Mesenchymal stem cell (in vitro differentiated cells and primary cell): ENCODE measurements around the gene NFASC.
A peak's percentile ranks its signal among the peaks of the same experiment; 100 is the strongest.

Experiments
- DNase-seq: peaks from one replicate; pipeline ENCODE4 v3.0.0-alpha.2; 2013
- H2AFZ ChIP-seq: one replicate; pipeline ENCODE4 v1.6.1; 2013; ENCODE audit warnings: low read depth, mild to moderate bottlenecking, control low read depth, inconsistent platforms, low read length, moderate library complexity
- H2AK5ac ChIP-seq: 2 replicates; pipeline ENCODE4 v1.6.1; 2013; ENCODE audit warnings: low read length, moderate library complexity, mild to moderate bottlenecking, inconsistent platforms; ENCODE audit not compliant: severe bottlenecking
- H2BK120ac ChIP-seq: one replicate; pipeline ENCODE4 v1.6.1; 2013; ENCODE audit warnings: low read depth, mild to moderate bottlenecking, inconsistent platforms, low read length, moderate library complexity
- H2BK12ac ChIP-seq, 2 experiments: one replicate each; pipeline ENCODE4 v1.6.1; 2013; ENCODE audit warnings: inconsistent platforms in 2 of 2, low read length in 2 of 2, mild to moderate bottlenecking in 2 of 2, moderate library complexity in 2 of 2, control low read depth in 1 of 2
- H2BK15ac ChIP-seq: one replicate; pipeline ENCODE4 v1.6.1; 2013; ENCODE audit warnings: mild to moderate bottlenecking, low read depth, inconsistent platforms; ENCODE audit not compliant: poor library complexity, severe bottlenecking
- H2BK5ac ChIP-seq: 2 replicates; pipeline ENCODE4 v1.6.1; 2013; ENCODE audit warnings: low read depth, mild to moderate bottlenecking, low read length, control low read depth, inconsistent platforms; ENCODE audit not compliant: poor library complexity, severe bottlenecking
- H3K14ac ChIP-seq, 2 experiments: one replicate each; pipeline ENCODE4 v1.6.1; 2013; ENCODE audit warnings: inconsistent platforms in 2 of 2, low read length in 2 of 2, control low read depth in 1 of 2, mild to moderate bottlenecking in 1 of 2, moderate library complexity in 1 of 2
- H3K18ac ChIP-seq, 2 experiments: one replicate each; pipeline ENCODE4 v1.6.1; 2013; ENCODE audit warnings: inconsistent platforms in 2 of 2, low read length in 2 of 2, control low read depth in 1 of 2, low read depth in 1 of 2, mild to moderate bottlenecking in 1 of 2
- H3K23ac ChIP-seq, 2 experiments: one replicate each; pipeline ENCODE4 v1.6.1; 2013; ENCODE audit warnings: inconsistent platforms in 2 of 2, low read length in 2 of 2, mild to moderate bottlenecking in 2 of 2, moderate library complexity in 2 of 2, control low read depth in 1 of 2
- H3K27ac ChIP-seq: 2 replicates; pipeline ENCODE4 v1.5.1; 2013; ENCODE audit warnings: mild to moderate bottlenecking, moderate library complexity, low read length, control low read depth, inconsistent platforms; ENCODE audit not compliant: poor library complexity, severe bottlenecking
- H3K27me3 ChIP-seq, 2 experiments: 2 replicates each; pipeline versions ENCODE4 v1.6.1 to v1.7.0; 2013; ENCODE audit warnings: low read length in 2 of 2, mild to moderate bottlenecking in 2 of 2, moderate library complexity in 2 of 2, control low read depth in 1 of 2, inconsistent platforms in 1 of 2; ENCODE audit not compliant: control insufficient read depth in 1 of 2, insufficient read depth in 1 of 2
- H3K36me3 ChIP-seq, 2 experiments: 2 replicates each; pipeline versions ENCODE4 v1.6.1 to v1.7.0; 2013; ENCODE audit warnings: low read length in 2 of 2, control low read depth in 1 of 2, inconsistent platforms in 1 of 2, low read depth in 1 of 2, mild to moderate bottlenecking in 1 of 2; ENCODE audit not compliant: insufficient read depth in 2 of 2, control insufficient read depth in 1 of 2
- H3K4ac ChIP-seq, 2 experiments: one replicate each; pipeline ENCODE4 v1.6.1; 2013; ENCODE audit warnings: inconsistent platforms in 2 of 2, low read length in 2 of 2, mild to moderate bottlenecking in 2 of 2, moderate library complexity in 2 of 2, control low read depth in 1 of 2, low read depth in 1 of 2
- H3K4me1 ChIP-seq: 2 replicates; pipeline ENCODE4 v1.6.1; 2013; ENCODE audit warnings: low read depth, low read length, control low read depth; ENCODE audit not compliant: control insufficient read depth, insufficient read depth
- H3K4me2 ChIP-seq: 2 replicates; pipeline ENCODE4 v1.6.1; 2013; ENCODE audit warnings: low read length, mild to moderate bottlenecking, inconsistent platforms; ENCODE audit not compliant: poor library complexity, severe bottlenecking
- H3K4me3 ChIP-seq, 2 experiments: 2 replicates each; pipeline versions ENCODE4 v1.5.1 to v1.7.0; 2013; ENCODE audit warnings: low read length in 2 of 2, mild to moderate bottlenecking in 2 of 2, control low read depth in 1 of 2, low read depth in 1 of 2; ENCODE audit not compliant: insufficient read depth in 1 of 2
- H3K79me1 ChIP-seq: replicated peaks from 2 replicates; pipeline ENCODE4 v1.6.1; 2013; ENCODE audit warnings: mild to moderate bottlenecking, control low read depth, low read length, inconsistent platforms; ENCODE audit not compliant: poor library complexity, severe bottlenecking
- H3K9ac ChIP-seq: 2 replicates; pipeline ENCODE4 v1.7.0; 2013; ENCODE audit warnings: mild to moderate bottlenecking, low read length, moderate library complexity
- H3K9me3 ChIP-seq: 2 replicates; pipeline ENCODE4 v1.7.0; 2013; ENCODE audit warnings: mild to moderate bottlenecking, low read length; ENCODE audit not compliant: control insufficient read depth
- H4K8ac ChIP-seq: one replicate; pipeline ENCODE4 v1.6.1; 2013; ENCODE audit warnings: inconsistent platforms, mild to moderate bottlenecking, low read length, moderate library complexity
- H4K91ac ChIP-seq: one replicate; pipeline ENCODE4 v1.6.1; 2013; ENCODE audit warnings: mild to moderate bottlenecking, low read length, inconsistent platforms
- WGBS: methylation state at CpG from one replicate; pipeline ENCODE4 v1.1.7; 2013; ENCODE audit warnings: mixed read lengths; 5-methylcytosine and 5-hydroxymethylcytosine counted together

The NFASC gene

DNA sequence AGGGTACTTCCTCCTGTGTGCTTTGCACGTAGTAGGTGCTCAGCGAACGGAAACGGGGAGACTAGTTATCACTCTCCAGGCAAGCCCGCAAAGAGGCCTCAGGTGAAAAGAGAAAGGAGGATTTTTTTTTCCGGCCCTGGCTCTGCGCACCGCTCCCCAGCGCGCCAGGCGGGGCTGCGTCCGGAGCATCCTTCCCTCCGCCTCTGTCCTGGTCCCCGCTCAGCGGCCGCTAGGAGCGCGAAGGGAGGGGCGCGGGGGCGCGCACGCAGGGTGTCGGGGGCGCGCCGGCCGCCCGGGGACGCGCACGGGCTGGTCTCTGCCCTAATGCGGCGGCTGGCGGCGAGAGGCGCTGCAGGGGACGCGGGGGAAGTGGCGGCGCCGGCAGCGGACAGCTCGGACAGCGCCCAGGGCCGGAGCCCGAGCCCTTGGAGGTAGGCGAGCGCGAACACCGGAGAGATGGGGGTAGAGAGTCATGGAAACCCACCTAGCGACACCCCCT, 42.3 kb upstream of the NFASC start:
- peak; percentile 9 for DNase-seq

DNA sequence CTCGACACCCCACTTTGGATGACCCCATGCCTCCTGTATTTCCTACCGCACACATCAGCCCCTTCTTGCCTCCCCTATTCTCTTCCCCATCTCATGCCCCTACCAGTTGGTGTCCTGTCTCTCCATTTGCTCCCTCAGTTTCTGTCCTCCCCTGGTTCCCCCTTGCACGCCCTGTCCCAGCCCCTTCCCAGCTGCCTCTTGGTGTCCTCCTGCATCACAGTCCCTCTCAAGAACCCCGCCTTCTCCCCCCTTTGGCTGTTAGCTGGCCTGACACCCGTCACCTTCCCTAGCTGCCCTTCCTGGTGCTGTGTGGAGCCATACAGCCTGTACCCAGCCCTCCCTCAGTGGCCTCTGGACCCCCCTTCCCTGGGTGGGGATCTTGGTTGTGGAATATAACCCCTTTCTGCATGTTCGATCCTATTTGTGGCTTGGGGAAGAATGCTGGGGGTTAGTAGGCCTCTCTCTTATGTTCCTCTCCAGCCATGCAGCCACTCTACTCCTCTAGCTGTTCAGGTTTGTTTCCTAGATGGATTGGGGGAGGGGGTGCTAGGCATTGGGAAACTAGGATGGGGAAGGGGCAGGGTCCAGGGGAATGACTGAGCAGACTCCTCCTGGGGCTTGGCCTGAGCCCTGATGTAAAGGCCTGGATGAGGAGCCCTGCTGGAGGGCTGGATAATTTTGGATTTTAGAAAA, 41.4 kb upstream of the NFASC start:
- H3K27me3 ChIP-seq = peaks cover 17 to 74% of the 10 kb centered on the region in 2 experiments
- peak overlapping the region; percentile 84 for H3K9ac ChIP-seq
- H3K4me2 ChIP-seq = no peak overlapping the region
- H3K36me3 ChIP-seq = no peaks in the 10 kb centered on the region
- H3K4ac ChIP-seq = no peak overlapping the region
- H2AK5ac ChIP-seq = no peak overlapping the region
- WGBS = 33% methylated on average over 4 of the region's 6 CpGs
- no peak overlapping the region for H4K8ac ChIP-seq
- H3K14ac ChIP-seq = no peak overlapping the region
- H3K9me3 ChIP-seq = no peaks in the 10 kb centered on the region
- no peak overlapping the region for H3K18ac ChIP-seq
- DNase-seq = no peak
- H3K4me1 ChIP-seq = peaks cover 6% of the 10 kb centered on the region
- H3K27ac ChIP-seq = no peak overlapping the region
- H3K23ac ChIP-seq = no peak overlapping the region
- H2BK12ac ChIP-seq = no peak overlapping the region
- no peaks in the 10 kb centered on the region for H3K79me1 ChIP-seq
- H2AFZ ChIP-seq = no peak overlapping the region
- H2BK120ac ChIP-seq = no peak overlapping the region
- no peak overlapping the region for H2BK5ac ChIP-seq
- no peak overlapping the region for H4K91ac ChIP-seq
- H2BK15ac ChIP-seq = no peak overlapping the region
- peak overlapping the region in 1 of 2 experiments; percentile 88 for H3K4me3 ChIP-seq

More for the DNA sequence above, 42.3 kb upstream of the NFASC start:
- Histone ChIP-seq H2BK5ac (no peak overlapping the region), H3K14ac (no peak overlapping the region), H3K4me2 (peak overlapping the region; percentile 37), H2AFZ (no peak overlapping the region), H3K23ac (no peak overlapping the region), H3K4me1 (peaks cover 6% of the 10 kb centered on the region), H3K9me3 (no peaks in the 10 kb centered on the region), H4K91ac (no peak overlapping the region), H3K4ac (no peak overlapping the region), H3K9ac (peak overlapping the region; percentile 84), H4K8ac (no peak overlapping the region), H3K4me3 (peak overlapping the region in 1 of 2 experiments; percentile 88), H3K27ac (no peak overlapping the region), H2BK15ac (no peak overlapping the region), H2AK5ac (no peak overlapping the region), H2BK12ac (no peak overlapping the region), H3K18ac (no peak overlapping the region), H3K27me3 (peaks cover 25 to 73% of the 10 kb centered on the region in 2 experiments), H3K79me1 (no peaks in the 10 kb centered on the region), H3K36me3 (no peaks in the 10 kb centered on the region), H2BK120ac (no peak overlapping the region)
- WGBS = 5% methylated on average over 21 of the region's 53 CpGs

GRCh38 chr1:204830747-204831146, 39.9 kb upstream of the NFASC start:
- H3K14ac ChIP-seq = no peak overlapping the region
- no peak overlapping the region for H3K18ac ChIP-seq
- DNase-seq = no peak
- 73% methylated on average over 7 of the region's 8 CpGs for WGBS
- no peak overlapping the region for H4K8ac ChIP-seq
- no peak overlapping the region for H2BK15ac ChIP-seq
- H2BK120ac ChIP-seq = no peak overlapping the region
- peak overlapping the region in 1 of 2 experiments; percentile 88 for H3K4me3 ChIP-seq
- H2BK5ac ChIP-seq = no peak overlapping the region
- no peak overlapping the region for H3K23ac ChIP-seq
- H3K27me3 ChIP-seq = peaks cover 2 to 69% of the 10 kb centered on the region in 2 experiments
- no peaks in the 10 kb centered on the region for H3K79me1 ChIP-seq
- no peak overlapping the region for H3K27ac ChIP-seq
- H3K36me3 ChIP-seq = peaks cover 0 to 9% of the 10 kb centered on the region in 2 experiments
- no peak overlapping the region for H3K4ac ChIP-seq
- H4K91ac ChIP-seq = no peak overlapping the region
- no peaks in the 10 kb centered on the region for H3K9me3 ChIP-seq
- peaks cover 6% of the 10 kb centered on the region for H3K4me1 ChIP-seq
- H3K9ac ChIP-seq = peak overlapping the region; percentile 84
- H2BK12ac ChIP-seq = no peak overlapping the region
- H2AK5ac ChIP-seq = no peak overlapping the region
- H2AFZ ChIP-seq = no peak overlapping the region
- no peak overlapping the region for H3K4me2 ChIP-seq

- no peak overlapping the region for H3K9ac ChIP-seq
- H2BK12ac ChIP-seq = no peak overlapping the region
- DNase-seq = no peak
- H3K79me1 ChIP-seq = no peaks in the 10 kb centered on the region
- no peak overlapping the region for H3K4me2 ChIP-seq
- H3K9me3 ChIP-seq = no peaks in the 10 kb centered on the region
- H3K14ac ChIP-seq = no peak overlapping the region
- no peak overlapping the region for H3K27ac ChIP-seq
- no peak overlapping the region for H3K23ac ChIP-seq
- no peak overlapping the region for H3K18ac ChIP-seq
- no peak overlapping the region for H3K4ac ChIP-seq
- H2AFZ ChIP-seq = no peak overlapping the region
- H4K8ac ChIP-seq = no peak overlapping the region
- no peak overlapping the region for H2BK5ac ChIP-seq
- H2BK15ac ChIP-seq = no peak overlapping the region
- H3K36me3 ChIP-seq = peaks cover 0 to 13% of the 10 kb centered on the region in 2 experiments
- no peak overlapping the region for H2AK5ac ChIP-seq
- H3K4me1 ChIP-seq = peaks cover 6% of the 10 kb centered on the region
- no peak overlapping the region for H2BK120ac ChIP-seq
- H3K4me3 ChIP-seq = no peak overlapping the region
- no peak overlapping the region for H4K91ac ChIP-seq
- H3K27me3 ChIP-seq = peaks cover 0 to 65% of the 10 kb centered on the region in 2 experiments
- WGBS = 40% methylated on average over 3 of the region's 3 CpGs
These were observed 39.5 kb upstream of the NFASC start for GRCh38 chr1:204831186-204831585.
